ENCODE results near the gene AK9.
"Not testable (repeated sequence)": the region's sequence is repeated elsewhere in the genome, so short reads cannot be mapped to it uniquely, and the experiment has no call there.

AK9 gene

GRCh38 chr6:109611502-109611901, 79.5 kb downstream of the AK9 start:
- no peak for FAIRE-seq

- no peak for FAIRE-seq
Measured at GRCh38 chr6:109610590-109610989, 80.4 kb downstream of the AK9 start.

GRCh38 chr6:109609737-109610136, 81.3 kb downstream of the AK9 start:
- no peak for FAIRE-seq

- FAIRE-seq, result no peak
Measured at GRCh38 chr6:109606359-109606758, 84.6 kb downstream of the AK9 start.

GRCh38 chr6:109595998-109596397, 95.0 kb downstream of the AK9 start:
- no peak for FAIRE-seq

- FAIRE-seq, result no peak
Measured at GRCh38 chr6:109580519-109580918, 110.5 kb downstream of the AK9 start.

GRCh38 chr6:109579361-109579760, 111.6 kb downstream of the AK9 start:
- no peak for FAIRE-seq

- not testable (repeated sequence) for FAIRE-seq
Measured at GRCh38 chr6:109569901-109570300, 121.1 kb downstream of the AK9 start.

- FAIRE-seq, result no peak
Measured at GRCh38 chr6:109561844-109562243, 129.2 kb downstream of the AK9 start.

GRCh38 chr6:109531446-109531845, 159.6 kb downstream of the AK9 start:
- no peak for FAIRE-seq

- no peak for FAIRE-seq
Measured at GRCh38 chr6:109527989-109528388, 163.0 kb downstream of the AK9 start.

GRCh38 chr6:109526905-109527628, 163.9 kb downstream of the AK9 start:
- peak; percentile 42 for FAIRE-seq

GRCh38 chr6:109524129-109524528, 166.9 kb downstream of the AK9 start:
- FAIRE-seq, result no peak

GRCh38 chr6:109523478-109523877, 167.5 kb downstream of the AK9 start:
- FAIRE-seq, result no peak

GRCh38 chr6:109521080-109521479, 169.9 kb downstream of the AK9 start:
- no peak for FAIRE-seq

GRCh38 chr6:109519647-109520046, 171.4 kb downstream of the AK9 start:
- FAIRE-seq, result not testable (repeated sequence)

- no peak for FAIRE-seq
Measured at GRCh38 chr6:109516929-109517328, 174.1 kb downstream of the AK9 start.

GRCh38 chr6:109515781-109516409, 175.1 kb downstream of the AK9 start:
- no peak for FAIRE-seq

- FAIRE-seq, result no peak
Measured at GRCh38 chr6:109514946-109515345, 176.1 kb downstream of the AK9 start.

- FAIRE-seq, result no peak
Measured at GRCh38 chr6:109513571-109514071, 177.4 kb downstream of the AK9 start.

- FAIRE-seq, result no peak
Measured at GRCh38 chr6:109512271-109512817, 178.7 kb downstream of the AK9 start.

GRCh38 chr6:109511832-109512231, 179.2 kb downstream of the AK9 start:
- FAIRE-seq, result no peak

GRCh38 chr6:109510358-109510757, 180.6 kb downstream of the AK9 start:
- FAIRE-seq, result no peak

- FAIRE-seq, result no peak
Measured at GRCh38 chr6:109508166-109508860, 182.7 kb downstream of the AK9 start.
